Psoas muscle (tissue), 8 donors: ENCODE data around the gene ASPHD1. TPM values are rescaled to one million over a fixed set of nuclear protein-coding genes. Genes with fewer than 3 reads are reported as not detected.
A peak's percentile ranks its signal among the peaks of the same experiment; 100 is the strongest.

ENCODE experiments used
- ATAC-seq, 4 donors: fragments of 200-7000 bp; cut with Tn5 transposase; one replicate each; pipeline ENCODE4 v1.9.1; 2020; ENCODE audit warnings: moderate library complexity in 3 of 4, mild to moderate bottlenecking in 2 of 4
- DNase-seq, 2 donors: peaks; one replicate each; pipeline ENCODE4 v3.0.0-alpha.2; 2020
- H3K27ac ChIP-seq: fragments of 200-600 bp; one replicate; pipeline ENCODE4 v1.8.0; 2022
- H3K27me3 ChIP-seq, 3 donors: fragments of 200-600 bp in 1 of 3; one replicate each; pipeline versions ENCODE4 v1.6.1 to v1.8.0; 2013 to 2022; ENCODE audit warnings: low read length in 2 of 3, mild to moderate bottlenecking in 2 of 3, moderate library complexity in 1 of 3; ENCODE audit not compliant: insufficient read depth in 3 of 3
- H3K36me3 ChIP-seq, 2 donors: fragments of 200-600 bp in 1 of 2; one replicate each; pipeline versions ENCODE4 v1.6.1 to v1.8.0; 2013 to 2022; ENCODE audit warnings: low read depth in 1 of 2, mild to moderate bottlenecking in 1 of 2, moderate library complexity in 1 of 2; ENCODE audit not compliant: insufficient read depth in 1 of 2
- H3K4me1 ChIP-seq: fragments of 200-600 bp; one replicate; pipeline ENCODE4 v1.8.0; 2022
- H3K4me3 ChIP-seq: fragments of 200-600 bp; one replicate; pipeline ENCODE4 v1.8.0; 2022; ENCODE audit warnings: mild to moderate bottlenecking
- H3K9me3 ChIP-seq: fragments of 200-600 bp; one replicate; pipeline ENCODE4 v1.8.0; 2022
- WGBS, 3 donors: extraction: QIAGEN DNeasy Blood & Tissue Kit; methylation state at CpG; one replicate each; pipeline versions ENCODE4 v1.1.6 to v1.1.7; 2013; 5-methylcytosine and 5-hydroxymethylcytosine counted together
- intact Hi-C, 2 donors: fragments of 100-400 bp; cut with DNase I; formaldehyde crosslinking; loops; one replicate each; pipeline versions ENCODE4 v1.11.0 to v1.14.2; 2022
- polyA plus RNA-seq, 3 donors: library from polyadenylated mRNA; stranded (reverse); fragments of 200-250 nt; gene quantifications; one replicate each; pipeline ENCODE4 v1.2.3, GENCODE V29; 2013
- total RNA-seq, 4 donors: library from RNA; stranded (reverse); fragmentation: NEBNext Ultra II Directional in 2 of 4; extraction: Animal tissue kit (Norgen Biotek cat#: 25700) in 2 of 4; gene quantifications; one replicate each; pipeline versions ENCODE4 v1.2.1 to v1.2.4, GENCODE V29; 2021 to 2023
- TF ChIP-seq, protein P1 (sequence below): fragments of 200-600 bp; IDR thresholded peaks from one replicate; pipeline ENCODE4 v1.8.0; 2022; ENCODE audit warnings: antibody characterized with exemption
- donor health status: healthy with polysubstance abuse.
- donor health status: DM: no; HTN: no; CAD: no; lungs with moderate emphysema.
- donor health status: Bipolar disorder and iron deficiency.
- donor health status: healthy.
- donor health status: DM: yes; HTN: yes; CAD: no.
- donor health status: DM: no; HTN: no; CAD: no.
- donor health status: DM: no; HTN: no; CAD: no.
- donor health status: DM: yes; HTN: yes; CAD: no.

Gene ASPHD1
- total and polyA plus RNA-seq, 7 donors: 0.04 to 0.23 (median 0.14) TPM; not detected in 3

DNA sequence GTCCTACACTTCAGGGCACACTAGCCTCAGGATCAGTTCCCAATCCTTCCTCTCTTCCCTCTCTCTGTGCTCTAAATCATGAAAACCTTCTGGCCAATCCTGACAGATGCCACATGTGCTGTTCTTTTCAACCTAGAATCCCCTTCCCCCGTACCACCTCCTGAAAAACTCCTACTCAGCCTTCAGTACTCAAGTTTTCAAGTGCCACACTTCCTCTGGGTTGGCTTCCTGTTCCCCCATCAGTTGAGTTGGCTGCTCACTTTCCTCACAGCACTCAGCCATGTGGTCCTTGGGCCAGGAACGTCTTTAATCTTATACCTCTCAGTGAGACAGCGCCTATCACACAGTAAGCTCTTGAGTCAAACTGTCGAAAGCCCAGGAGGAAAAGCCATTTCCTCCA is 3.3 kb downstream of the ASPHD1 start:
- H3K27me3 ChIP-seq: peaks cover 0 to 29% (median 11%) of the 10 kb centered on the region in 3 donors
- TF ChIP-seq, protein P1, sequence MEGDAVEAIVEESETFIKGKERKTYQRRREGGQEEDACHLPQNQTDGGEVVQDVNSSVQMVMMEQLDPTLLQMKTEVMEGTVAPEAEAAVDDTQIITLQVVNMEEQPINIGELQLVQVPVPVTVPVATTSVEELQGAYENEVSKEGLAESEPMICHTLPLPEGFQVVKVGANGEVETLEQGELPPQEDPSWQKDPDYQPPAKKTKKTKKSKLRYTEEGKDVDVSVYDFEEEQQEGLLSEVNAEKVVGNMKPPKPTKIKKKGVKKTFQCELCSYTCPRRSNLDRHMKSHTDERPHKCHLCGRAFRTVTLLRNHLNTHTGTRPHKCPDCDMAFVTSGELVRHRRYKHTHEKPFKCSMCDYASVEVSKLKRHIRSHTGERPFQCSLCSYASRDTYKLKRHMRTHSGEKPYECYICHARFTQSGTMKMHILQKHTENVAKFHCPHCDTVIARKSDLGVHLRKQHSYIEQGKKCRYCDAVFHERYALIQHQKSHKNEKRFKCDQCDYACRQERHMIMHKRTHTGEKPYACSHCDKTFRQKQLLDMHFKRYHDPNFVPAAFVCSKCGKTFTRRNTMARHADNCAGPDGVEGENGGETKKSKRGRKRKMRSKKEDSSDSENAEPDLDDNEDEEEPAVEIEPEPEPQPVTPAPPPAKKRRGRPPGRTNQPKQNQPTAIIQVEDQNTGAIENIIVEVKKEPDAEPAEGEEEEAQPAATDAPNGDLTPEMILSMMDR: no peak
- DNase-seq (peak in 1 of 2 donors; percentile 3), ATAC-seq (no peak)
- intact Hi-C loops: no loop called here
- H3K4me1 ChIP-seq: no peaks in the 10 kb centered on the region
- H3K27ac ChIP-seq: no peak overlapping the region
- 51 to 63% (median 63%) methylated on average over 4 of the region's 4 CpGs for WGBS, 3 donors
- peaks cover 0 to 4% of the 10 kb centered on the region in 2 donors for H3K36me3 ChIP-seq
- H3K9me3 ChIP-seq: no peaks in the 10 kb centered on the region
- H3K4me3 ChIP-seq: no peak overlapping the region

DNA sequence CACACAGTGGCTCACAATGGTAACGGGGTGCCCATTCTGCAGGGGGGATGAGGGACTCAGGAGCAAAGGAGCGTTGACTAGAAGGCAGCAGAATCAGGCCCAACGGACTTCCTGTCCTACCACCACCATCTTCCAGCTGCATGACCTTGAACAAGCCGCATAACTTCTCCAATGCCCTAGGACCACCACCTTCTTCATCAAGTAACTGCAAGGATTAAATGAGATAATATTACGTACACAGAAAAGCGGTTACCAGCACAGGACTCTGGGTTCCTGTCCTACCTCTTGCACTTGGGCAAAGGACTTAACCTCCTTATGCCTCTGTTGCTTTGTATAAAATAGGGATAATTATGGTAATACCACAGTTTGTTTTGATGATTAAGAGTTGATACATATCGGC is 4.7 kb downstream of the ASPHD1 start:
- intact Hi-C loops: no loop called here
- Histone ChIP-seq H3K9me3 (no peaks in the 10 kb centered on the region), H3K4me1 (no peaks in the 10 kb centered on the region), H3K27me3 (peaks cover 0 to 18% (median 6%) of the 10 kb centered on the region in 3 donors), H3K4me3 (no peak overlapping the region), H3K27ac (no peak overlapping the region), H3K36me3 (peaks cover 0 to 4% of the 10 kb centered on the region in 2 donors)
- WGBS, 3 donors: 86 to 93% (median 87%) methylated on average over 7 of the region's 7 CpGs
- ATAC-seq: no peak
- DNase-seq: no peak
- TF ChIP-seq, protein P1: no peak

DNA sequence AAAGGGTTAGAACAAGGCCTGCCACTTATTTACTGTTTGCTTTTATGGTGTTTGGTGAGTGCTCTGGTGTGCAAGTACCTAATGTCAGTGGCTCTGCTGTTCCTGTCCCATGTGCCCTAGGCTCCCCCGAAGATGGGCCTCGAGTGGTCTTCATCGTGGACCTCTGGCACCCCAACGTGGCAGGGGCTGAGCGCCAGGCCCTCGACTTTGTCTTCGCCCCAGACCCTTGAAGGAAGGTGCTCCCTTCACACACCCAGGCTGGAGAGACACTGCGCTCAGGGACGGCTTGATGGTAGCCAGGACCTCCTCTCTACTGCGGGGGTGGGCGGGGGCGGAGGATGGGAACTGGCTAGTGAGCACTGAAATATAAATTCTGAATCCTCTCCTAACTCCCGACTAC is 5.4 kb downstream of the ASPHD1 start:
- no peak overlapping the region for H3K4me3 ChIP-seq
- WGBS, 3 donors: 74 to 81% (median 80%) methylated on average over 13 of the region's 13 CpGs
- DNase-seq (no peak), ATAC-seq (no peak)
- H3K36me3 ChIP-seq: peaks cover 0 to 4% of the 10 kb centered on the region in 2 donors
- TF ChIP-seq, protein P1: no peak
- no peak overlapping the region for H3K27ac ChIP-seq
- H3K9me3 ChIP-seq: no peaks in the 10 kb centered on the region
- intact Hi-C loops: no loop called here
- no peaks in the 10 kb centered on the region for H3K4me1 ChIP-seq
- peaks cover 0 to 11% (median 4%) of the 10 kb centered on the region in 3 donors for H3K27me3 ChIP-seq

DNA sequence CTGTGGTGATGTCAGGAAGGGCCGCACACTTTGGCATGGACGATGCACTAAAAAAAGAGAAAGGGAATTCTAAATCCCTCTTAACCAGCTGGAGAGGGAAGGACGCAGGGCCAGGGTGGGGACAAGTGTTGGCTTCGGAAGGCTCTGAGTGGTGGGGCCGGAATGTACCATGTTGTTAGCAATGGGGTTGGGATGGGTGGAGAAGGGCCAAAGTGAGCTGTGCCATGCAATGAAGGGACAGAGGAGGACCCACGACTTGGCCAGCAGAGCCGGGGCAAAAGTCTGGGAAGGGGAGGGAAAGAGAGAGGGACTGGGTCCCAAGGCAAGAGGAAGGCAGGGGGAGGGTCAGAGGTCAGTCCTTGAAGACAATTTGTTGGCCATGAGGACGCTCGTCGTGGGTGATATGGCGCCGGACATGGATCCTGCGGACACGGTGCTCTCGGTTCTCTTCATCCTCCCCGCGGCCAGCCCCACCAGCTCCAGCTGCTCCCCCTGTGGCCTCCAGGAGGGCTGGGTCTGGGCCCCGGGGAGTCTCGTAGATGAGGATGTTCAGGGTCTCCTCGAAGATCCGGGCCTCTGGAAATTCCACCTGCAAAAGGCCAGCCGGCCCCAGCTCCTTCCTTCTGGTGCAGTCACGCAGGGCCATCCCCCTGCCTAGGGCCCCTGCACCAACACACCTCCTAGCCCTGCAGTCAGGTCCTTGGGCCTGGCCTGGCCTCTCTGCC is 6.4 kb downstream of the ASPHD1 start:
- no peaks in the 10 kb centered on the region for H3K4me1 ChIP-seq
- intact Hi-C loops: no loop called here
- WGBS, 3 donors: 70 to 78% (median 70%) methylated on average over 18 to 23 of the region's 23 CpGs
- peaks cover 0 to 4% of the 10 kb centered on the region in 2 donors for H3K36me3 ChIP-seq
- H3K9me3 ChIP-seq: no peaks in the 10 kb centered on the region
- ATAC-seq: no peak
- DNase-seq: no peak
- TF ChIP-seq, protein P1: no peak
- no peak overlapping the region for H3K4me3 ChIP-seq
- H3K27me3 ChIP-seq: peaks cover 0 to 2% (median 1%) of the 10 kb centered on the region in 3 donors
- no peak overlapping the region for H3K27ac ChIP-seq

DNA sequence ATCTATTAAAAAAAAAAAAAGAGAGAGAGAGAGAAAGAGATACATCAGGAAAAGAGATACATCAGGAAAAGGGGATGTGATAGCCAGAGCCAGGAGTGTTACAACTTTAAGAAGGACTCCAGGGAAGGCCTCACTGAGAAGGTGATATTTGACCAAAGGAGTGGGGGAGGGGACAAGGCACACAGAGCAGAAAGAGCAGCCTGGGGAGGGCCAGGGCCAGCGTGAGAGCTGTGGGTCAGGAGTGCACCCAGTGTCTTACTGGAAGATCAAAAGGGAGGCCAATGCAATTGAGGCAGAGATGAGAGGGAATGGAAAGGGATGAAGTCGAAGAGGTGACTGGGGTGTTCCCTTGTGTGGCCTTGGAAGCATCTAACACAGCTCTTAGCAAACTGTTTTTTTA is 7.7 kb downstream of the ASPHD1 start:
- intact Hi-C loops: no loop called here
- WGBS, 3 donors: 54 to 65% (median 63%) methylated on average over 2 of the region's 2 CpGs

More for the DNA sequence above, 7.7 kb downstream of the ASPHD1 start:
- Histone ChIP-seq H3K36me3 (peaks cover 0 to 4% of the 10 kb centered on the region in 2 donors), H3K4me1 (no peaks in the 10 kb centered on the region), H3K9me3 (no peaks in the 10 kb centered on the region), H3K4me3 (no peak overlapping the region), H3K27ac (no peak overlapping the region), H3K27me3 (no peaks in the 10 kb centered on the region)
- no peak for DNase-seq
- TF ChIP-seq, protein P1: no peak
- ATAC-seq: no peak
